PC-3 (cell line): ENCODE data around the gene GJD3. TPM values are rescaled to one million over a fixed set of nuclear protein-coding genes. Genes with fewer than 3 reads are reported as not detected.

Experiments used
- ATAC-seq: fragments of 200-7000 bp; cut with Tn5 transposase; 2 replicates; pipeline ENCODE4 v1.9.1; 2020; ENCODE audit warnings: mild to moderate bottlenecking, moderate library complexity
- BruUV-seq: library from RNA; stranded (reverse); fragments of 400-500 nt; replicated peaks from 2 replicates; lab custom pipeline; 2021; lab: Mats Ljungman, UMichigan
- CTCF ChIA-PET: fragments of 300-600 bp; sonication (Branson Sonifier 250); formaldehyde crosslinking; loops from one replicate; lab custom pipeline; 2022; ENCODE audit warnings: antibody characterized with exemption; lab: Charles Lee
- POLR2A ChIA-PET: fragments of 300-600 bp; sonication (Branson Sonifier 250); formaldehyde crosslinking; loops from one replicate; lab custom pipeline; 2022; ENCODE audit warnings: antibody characterized with exemption; ENCODE audit not compliant: unreplicated experiment; lab: Charles Lee
- DNase-seq: peaks from one replicate; pipeline ENCODE4 v3.0.0-alpha.2; 2015
- H2AFZ ChIP-seq: fragments of 300-600 bp; sonication (generic); 2 replicates; pipeline ENCODE4 v1.6.0; 2016; ENCODE audit warnings: antibody characterized with exemption, low read length
- H3F3A ChIP-seq: fragments of 300-600 bp; sonication (generic); one replicate; pipeline ENCODE4 v1.6.0; 2017; ENCODE audit warnings: antibody characterized with exemption, low read length, control low read depth, mild to moderate bottlenecking; ENCODE audit not compliant: unreplicated experiment
- H3K27ac ChIP-seq: fragments of 300-600 bp; sonication (generic); 2 replicates; pipeline ENCODE4 v1.5.1; 2016; ENCODE audit warnings: mild to moderate bottlenecking, low read length
- H3K27me3 ChIP-seq: fragments of 300-600 bp; sonication (generic); 2 replicates; pipeline ENCODE4 v1.6.1; 2016; ENCODE audit warnings: low read length, mixed read lengths
- H3K36me3 ChIP-seq: fragments of 300-600 bp; sonication (generic); 2 replicates; pipeline ENCODE4 v1.6.1; 2016; ENCODE audit warnings: low read depth, mixed run types, low read length, mixed read lengths
- H3K4me1 ChIP-seq: fragments of 300-600 bp; sonication (generic); 2 replicates; pipeline ENCODE4 v1.5.1; 2016; ENCODE audit warnings: low read length; ENCODE audit not compliant: insufficient read depth
- H3K4me2 ChIP-seq: fragments of 300-600 bp; sonication (generic); 2 replicates; pipeline ENCODE4 v1.6.0; 2016; ENCODE audit warnings: low read length
- H3K4me3 ChIP-seq: fragments of 300-600 bp; sonication (generic); 2 replicates; pipeline ENCODE4 v1.5.1; 2016; ENCODE audit warnings: mild to moderate bottlenecking, low read length, mixed read lengths
- H3K79me2 ChIP-seq: fragments of 300-600 bp; sonication (generic); 2 replicates; pipeline ENCODE4 v1.6.1; 2017; ENCODE audit warnings: low read length, mixed read lengths
- H3K9ac ChIP-seq: fragments of 300-600 bp; sonication (generic); 2 replicates; pipeline ENCODE4 v1.6.0; 2016; ENCODE audit warnings: mild to moderate bottlenecking, low read length
- H3K9me2 ChIP-seq: fragments of 300-600 bp; sonication (generic); replicated peaks from 2 replicates; pipeline ENCODE4 v1.6.1; 2016; ENCODE audit warnings: mixed run types, low read length, mixed read lengths
- H3K9me3 ChIP-seq: fragments of 300-600 bp; sonication (generic); 2 replicates; pipeline ENCODE4 v1.6.1; 2016; ENCODE audit warnings: low read length, mixed read lengths
- H4K20me1 ChIP-seq: fragments of 300-600 bp; sonication (generic); 2 replicates; pipeline ENCODE4 v1.6.1; 2016; ENCODE audit warnings: low read length, mixed read lengths
- CTCF ChIP-seq: fragments of 300-600 bp; sonication (generic); conservative IDR thresholded peaks from 2 replicates; pipeline ENCODE4 v1.5.1; 2017; ENCODE audit warnings: antibody characterized with exemption, low read depth, mild to moderate bottlenecking, low read length
- EZH2 ChIP-seq: fragments of 300-600 bp; sonication (generic); IDR thresholded peaks from one replicate; pipeline ENCODE4 v1.6.1; 2017; ENCODE audit warnings: antibody characterized with exemption, mild to moderate bottlenecking, low read length; ENCODE audit not compliant: unreplicated experiment
- EZH2phosphoT487 ChIP-seq: fragments of 300-600 bp; sonication (generic); IDR thresholded peaks from 2 replicates; pipeline ENCODE4 v1.6.1; 2018; ENCODE audit warnings: mild to moderate bottlenecking, antibody characterized with exemption, low read length, borderline replicate concordance
- intact Hi-C: fragments of 100-400 bp; cut with micrococcal nuclease; formaldehyde crosslinking; loops from 2 replicates; pipeline ENCODE4 v1.9.0; 2023
- total RNA-seq: library from RNA; depleted of rRNA; stranded (reverse); fragments of >200 nt; gene quantifications from 2 replicates; pipeline ENCODE4 v1.2.3, GENCODE V29; 2014

The GJD3 gene
- total RNA-seq, 1 experiment from 2014 or later: not detected

DNA sequence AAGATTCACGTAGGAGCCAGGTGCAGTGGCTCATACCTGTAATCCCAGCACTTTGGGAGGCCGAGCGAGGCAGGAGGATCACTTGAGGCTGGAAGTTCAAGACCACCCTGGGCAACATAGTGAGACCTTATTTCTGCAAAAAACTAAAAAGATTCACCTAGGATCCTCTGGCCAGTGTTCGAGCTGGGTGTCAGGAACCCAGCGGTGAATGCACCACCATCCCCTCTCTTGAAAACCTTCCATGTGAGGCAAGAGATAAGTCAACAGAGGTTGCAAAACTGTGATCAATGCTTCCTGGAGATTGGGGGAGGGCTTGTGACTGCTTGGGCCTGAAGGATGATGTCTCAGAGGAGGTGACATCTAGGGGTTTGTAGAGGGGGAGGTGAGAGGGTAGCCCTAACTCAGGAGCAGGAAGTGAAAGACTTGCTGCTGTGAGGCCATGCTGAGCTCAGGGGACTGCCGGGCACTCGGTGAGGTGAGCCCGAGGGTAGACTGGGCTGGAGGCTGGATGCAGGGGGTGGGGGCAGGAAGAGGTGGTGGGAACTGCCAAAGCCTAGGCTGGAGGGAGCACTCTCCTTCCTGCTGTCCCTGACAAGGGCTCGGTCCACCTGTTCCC lies 11.7 kb downstream of the GJD3 start:
- H3K27me3 ChIP-seq: no peaks in the 10 kb centered on the region
- no peaks in the 10 kb centered on the region for H3K9me2 ChIP-seq
- no peak overlapping the region for H3K4me3 ChIP-seq
- H4K20me1 ChIP-seq: no peaks in the 10 kb centered on the region
- no peak overlapping the region for H2AFZ ChIP-seq
- intact Hi-C loops: no loop called here
- ChIA-PET POLR2A (no interaction called here), CTCF (no interaction called here)
- H3K9ac ChIP-seq: no peak overlapping the region
- H3K27ac ChIP-seq: no peak overlapping the region
- H3K79me2 ChIP-seq: no peaks in the 10 kb centered on the region
- no peak overlapping the region for H3K4me2 ChIP-seq
- no peaks in the 10 kb centered on the region for H3K9me3 ChIP-seq
- DNase-seq: no peak
- peaks cover 2% of the 10 kb centered on the region; the same call in 1 of the 2 replicates for H3K36me3 ChIP-seq
- BruUV-seq: no TSS peak
- no peak for ATAC-seq
- no peak for TF ChIP-seq EZH2
- TF ChIP-seq EZH2phosphoT487: no peak
- TF ChIP-seq CTCF: no peak
- no peaks in the 10 kb centered on the region for H3K4me1 ChIP-seq
- no peaks in the 10 kb centered on the region for H3F3A ChIP-seq

DNA sequence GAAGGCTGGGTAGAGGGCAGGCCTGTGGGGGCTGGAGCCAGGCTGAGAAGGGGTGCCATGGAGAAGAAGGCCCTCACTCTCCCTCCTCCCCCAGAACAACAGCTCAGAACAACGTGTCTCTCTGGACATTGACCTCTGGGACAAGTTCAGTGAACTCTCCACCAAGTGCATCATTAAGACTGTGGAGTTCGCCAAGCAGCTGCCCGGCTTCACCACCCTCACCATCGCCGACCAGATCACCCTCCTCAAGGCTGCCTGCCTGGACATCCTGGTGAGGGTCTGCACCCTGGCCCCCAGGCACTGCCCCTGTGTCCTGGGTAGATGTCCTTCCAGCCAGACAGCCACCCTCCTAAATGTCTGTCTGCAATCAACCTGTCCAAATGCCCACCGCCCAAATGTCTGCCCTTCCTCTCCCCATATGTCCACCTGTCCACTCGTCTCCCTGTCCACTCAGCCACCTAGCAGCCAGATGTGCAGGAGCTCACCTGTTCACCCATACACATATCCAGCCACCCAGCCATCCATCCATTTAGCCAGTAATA lies 12.2 kb downstream of the GJD3 start:
- no peak for ATAC-seq
- CTCF ChIA-PET: no interaction called here
- BruUV-seq: no TSS peak
- Histone ChIP-seq H3F3A (no peaks in the 10 kb centered on the region), H3K4me1 (no peaks in the 10 kb centered on the region), H4K20me1 (no peaks in the 10 kb centered on the region), H3K4me2 (no peak overlapping the region), H3K36me3 (peaks cover 2% of the 10 kb centered on the region; the same call in 1 of the 2 replicates), H3K4me3 (no peak overlapping the region), H3K79me2 (no peaks in the 10 kb centered on the region), H3K27me3 (no peaks in the 10 kb centered on the region), H3K27ac (no peak overlapping the region), H3K9ac (no peak overlapping the region), H3K9me2 (no peaks in the 10 kb centered on the region), H3K9me3 (no peaks in the 10 kb centered on the region), H2AFZ (no peak overlapping the region)
- POLR2A ChIA-PET: no interaction called here
- TF ChIP-seq CTCF (no peak), EZH2phosphoT487 (no peak)
- no peak for DNase-seq
- intact Hi-C loops: no loop called here
